DND-41 (cell line): Measurements from ENCODE around the gene EFNA2.

ENCODE experiments used
- ATAC-seq: fragments of 200-7000 bp; cut with Tn5 transposase; 3 replicates; pipeline ENCODE4 v1.9.1; 2021; ENCODE audit warnings: low read depth; ENCODE audit not compliant: insufficient read depth
- DNase-seq: peaks from one replicate; pipeline ENCODE4 v3.0.0-alpha.2; 2020
- H2AFZ ChIP-seq: 2 replicates; pipeline ENCODE4 v1.6.0; 2012; ENCODE audit warnings: low read depth, low read length
- H3K27ac ChIP-seq: 2 replicates; pipeline ENCODE4 v1.5.1; 2012; ENCODE audit warnings: low read length, inconsistent platforms
- H3K27me3 ChIP-seq: fragments of 200-600 bp; sonication (generic); 2 replicates; pipeline ENCODE4 v1.6.0; 2012; ENCODE audit warnings: low read length, mild to moderate bottlenecking, inconsistent platforms; ENCODE audit not compliant: insufficient read depth, poor library complexity
- H3K36me3 ChIP-seq: 2 replicates; pipeline ENCODE4 v1.5.1; 2012; ENCODE audit warnings: low read length, inconsistent platforms; ENCODE audit not compliant: insufficient read depth
- H3K4me1 ChIP-seq: 2 replicates; pipeline ENCODE4 v1.5.1; 2012; ENCODE audit warnings: mild to moderate bottlenecking, low read length; ENCODE audit not compliant: insufficient read depth
- H3K4me2 ChIP-seq: 2 replicates; pipeline ENCODE4 v1.6.0; 2012; ENCODE audit warnings: mild to moderate bottlenecking, moderate library complexity, low read length, inconsistent platforms; ENCODE audit not compliant: insufficient read depth
- H3K4me3 ChIP-seq, 2 experiments: fragments of 200-600 bp in 1 of 2; shearing (Covaris generic) in 1 of 2; 2 replicates each; pipeline ENCODE4 v1.5.1; 2012 to 2016; ENCODE audit warnings: inconsistent platforms in 2 of 2, low read length in 2 of 2, mild to moderate bottlenecking in 2 of 2, low read depth in 1 of 2, moderate library complexity in 1 of 2
- H3K79me2 ChIP-seq: 2 replicates; pipeline ENCODE4 v1.6.0; 2012; ENCODE audit warnings: low read length, inconsistent platforms; ENCODE audit not compliant: insufficient read depth
- H3K9ac ChIP-seq: 2 replicates; pipeline ENCODE4 v1.6.0; 2012; ENCODE audit warnings: low read depth, mild to moderate bottlenecking, inconsistent platforms, low read length, moderate library complexity
- H3K9me3 ChIP-seq: 2 replicates; pipeline ENCODE4 v1.5.1; 2012; ENCODE audit warnings: low read length, moderate library complexity, mild to moderate bottlenecking, inconsistent platforms; ENCODE audit not compliant: insufficient read depth, severe bottlenecking
- H4K20me1 ChIP-seq: 2 replicates; pipeline ENCODE4 v1.6.0; 2012; ENCODE audit warnings: low read length; ENCODE audit not compliant: insufficient read depth
- EZH2 ChIP-seq: IDR thresholded peaks from 3 replicates; pipeline ENCODE4 v1.6.1; 2012; ENCODE audit warnings: borderline replicate concordance, low read depth, mild to moderate bottlenecking, moderate library complexity, low read length, inconsistent platforms; ENCODE audit not compliant: severe bottlenecking
- TF ChIP-seq, protein P1 (sequence below): IDR thresholded peaks from 2 replicates; pipeline ENCODE4 v1.5.1; 2012; ENCODE audit warnings: borderline replicate concordance, low read length, moderate library complexity, mild to moderate bottlenecking; ENCODE audit not compliant: poor library complexity, severe bottlenecking; ENCODE audit errors: extremely low read depth

EFNA2 gene

DNA sequence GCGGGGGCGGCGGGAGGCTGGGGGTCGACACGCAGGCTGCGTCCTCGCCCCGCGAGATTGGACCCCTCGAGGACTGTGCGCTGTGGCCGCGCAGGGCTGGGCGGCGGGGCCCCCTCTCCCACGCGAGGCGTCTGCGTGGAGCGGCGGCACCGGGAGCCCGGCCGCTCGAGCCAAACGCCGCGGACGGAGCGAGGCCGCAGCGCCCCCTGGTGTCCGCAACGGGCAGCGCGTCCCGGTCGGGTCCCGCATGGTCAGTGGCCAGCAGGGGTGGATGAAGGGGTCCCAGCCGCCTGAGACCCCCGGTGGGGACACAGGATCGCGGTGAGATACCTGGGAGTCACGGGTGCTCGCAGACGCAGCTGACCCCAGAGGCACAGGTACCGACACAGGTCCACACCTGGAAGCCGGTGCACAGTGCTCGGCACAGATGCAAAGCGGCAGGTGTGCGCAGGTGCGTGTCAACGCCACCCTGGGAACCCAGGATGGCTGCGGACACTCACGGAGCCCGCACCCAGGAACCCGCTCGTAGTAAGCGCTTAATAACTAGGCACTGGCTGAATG lies 18.7 kb upstream of the EFNA2 start:
- peak overlapping the region; percentile 49; the same call in 1 of the 2 replicates for H2AFZ ChIP-seq
- no peak for ATAC-seq
- peaks cover 25% of the 10 kb centered on the region for H3K36me3 ChIP-seq
- peaks cover 4% of the 10 kb centered on the region for H3K27me3 ChIP-seq
- H3K9me3 ChIP-seq = no peaks in the 10 kb centered on the region
- peak overlapping the region; percentile 52 for H3K9ac ChIP-seq
- peaks cover 50% of the 10 kb centered on the region for H3K4me1 ChIP-seq
- peak overlapping the region in 1 of 2 experiments; percentile 51; a peak in 2 of 4 replicates for H3K4me3 ChIP-seq
- peaks cover 25% of the 10 kb centered on the region for H4K20me1 ChIP-seq
- TF ChIP-seq, protein P1, sequence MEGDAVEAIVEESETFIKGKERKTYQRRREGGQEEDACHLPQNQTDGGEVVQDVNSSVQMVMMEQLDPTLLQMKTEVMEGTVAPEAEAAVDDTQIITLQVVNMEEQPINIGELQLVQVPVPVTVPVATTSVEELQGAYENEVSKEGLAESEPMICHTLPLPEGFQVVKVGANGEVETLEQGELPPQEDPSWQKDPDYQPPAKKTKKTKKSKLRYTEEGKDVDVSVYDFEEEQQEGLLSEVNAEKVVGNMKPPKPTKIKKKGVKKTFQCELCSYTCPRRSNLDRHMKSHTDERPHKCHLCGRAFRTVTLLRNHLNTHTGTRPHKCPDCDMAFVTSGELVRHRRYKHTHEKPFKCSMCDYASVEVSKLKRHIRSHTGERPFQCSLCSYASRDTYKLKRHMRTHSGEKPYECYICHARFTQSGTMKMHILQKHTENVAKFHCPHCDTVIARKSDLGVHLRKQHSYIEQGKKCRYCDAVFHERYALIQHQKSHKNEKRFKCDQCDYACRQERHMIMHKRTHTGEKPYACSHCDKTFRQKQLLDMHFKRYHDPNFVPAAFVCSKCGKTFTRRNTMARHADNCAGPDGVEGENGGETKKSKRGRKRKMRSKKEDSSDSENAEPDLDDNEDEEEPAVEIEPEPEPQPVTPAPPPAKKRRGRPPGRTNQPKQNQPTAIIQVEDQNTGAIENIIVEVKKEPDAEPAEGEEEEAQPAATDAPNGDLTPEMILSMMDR = peak; percentile 93
- no peak for TF ChIP-seq EZH2
- peak overlapping the region; percentile 72 for H3K4me2 ChIP-seq
- peak; percentile 55 for DNase-seq
- peaks cover 28% of the 10 kb centered on the region for H3K79me2 ChIP-seq
- H3K27ac ChIP-seq = no peak overlapping the region

DNA sequence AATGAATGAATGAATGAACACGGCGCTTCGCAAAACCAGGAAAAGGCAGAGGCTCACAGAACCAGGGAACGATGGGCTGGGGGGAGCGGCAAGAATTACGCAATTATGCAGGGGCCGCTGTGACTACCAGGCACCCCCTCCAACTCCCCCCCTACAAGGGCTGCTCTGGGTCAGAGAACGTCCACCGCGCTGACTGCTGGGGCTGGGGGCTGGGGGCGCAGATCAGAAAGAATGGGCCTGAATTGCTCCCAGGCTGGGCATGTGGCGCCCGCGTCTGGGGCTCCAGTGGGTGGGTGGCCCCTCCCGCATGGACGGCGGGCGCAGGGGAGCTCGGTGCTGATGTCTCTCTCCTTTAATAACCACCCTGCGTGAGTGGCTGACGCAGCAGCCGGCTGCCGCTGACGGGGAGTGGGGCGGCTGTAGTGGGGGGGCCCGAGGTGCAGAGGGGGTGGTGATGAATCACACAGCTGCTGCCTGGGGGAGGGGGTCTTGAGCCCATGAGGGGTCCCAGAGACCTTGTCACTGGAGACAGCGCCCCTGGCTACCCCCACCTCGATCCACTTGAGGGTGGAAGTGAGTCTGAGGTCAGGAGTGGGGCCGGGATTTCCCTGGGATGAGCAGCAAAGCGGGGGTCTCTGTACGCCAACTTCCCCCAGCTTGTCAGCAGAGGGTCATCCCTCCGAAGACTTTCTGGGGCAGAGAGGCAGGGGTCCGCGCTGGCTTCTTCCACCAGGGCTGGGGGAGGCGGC lies 18.0 kb upstream of the EFNA2 start:
- Histone ChIP-seq H2AFZ (no peak overlapping the region), H3K4me3 (no peak overlapping the region; a peak in 1 of 4 replicates), H3K79me2 (peaks cover 35% of the 10 kb centered on the region), H3K36me3 (peaks cover 31% of the 10 kb centered on the region), H4K20me1 (peaks cover 31% of the 10 kb centered on the region), H3K27ac (no peak overlapping the region), H3K4me1 (peaks cover 53% of the 10 kb centered on the region), H3K9me3 (no peaks in the 10 kb centered on the region), H3K9ac (no peak overlapping the region), H3K27me3 (peaks cover 4% of the 10 kb centered on the region), H3K4me2 (peak overlapping the region; percentile 72)
- DNase-seq (no peak), ATAC-seq (no peak)
- TF ChIP-seq EZH2 = no peak
- TF ChIP-seq, protein P1 = no peak

DNA sequence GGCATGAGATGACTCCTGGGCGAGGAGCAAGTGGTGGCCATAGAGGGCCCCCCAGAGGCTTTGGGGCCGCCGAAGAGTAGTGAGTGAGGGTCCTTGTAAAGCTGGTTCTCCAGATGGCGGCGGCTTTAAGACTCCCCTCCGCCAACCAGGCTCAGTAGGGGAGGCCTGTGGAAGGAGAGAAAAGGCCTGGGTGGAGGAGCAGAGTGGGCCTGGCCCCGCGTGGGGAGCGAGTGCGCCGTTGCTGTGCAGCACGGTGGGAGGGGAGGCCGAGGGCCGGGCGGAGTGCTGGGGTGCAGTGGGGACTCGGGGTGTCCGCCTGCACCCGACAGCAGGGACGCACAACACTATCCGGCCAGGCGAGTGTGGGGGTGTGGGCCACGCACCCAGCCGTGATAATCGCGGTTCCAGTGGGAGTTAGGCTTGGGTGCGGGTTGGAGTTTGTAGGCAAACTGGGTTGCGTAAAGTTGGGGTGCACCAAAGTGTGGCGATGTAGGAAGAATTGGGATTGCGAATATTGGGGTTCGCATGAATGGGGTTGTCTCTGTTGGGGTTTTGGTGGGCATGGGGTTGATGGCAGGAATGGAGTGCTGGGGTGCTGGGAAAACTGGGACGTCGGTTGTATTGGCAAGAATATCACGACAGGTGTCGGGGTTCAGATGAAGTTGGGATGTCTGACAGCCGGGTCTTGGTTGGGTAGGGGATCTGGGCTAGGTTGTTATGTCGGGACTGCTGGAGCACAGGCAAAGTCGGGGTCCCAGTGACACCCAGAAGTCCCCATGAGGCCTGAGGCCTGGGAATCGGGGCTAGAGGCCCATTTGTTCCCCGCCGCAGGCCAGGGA lies 17.2 kb upstream of the EFNA2 start:
- H3K79me2 ChIP-seq = peaks cover 43% of the 10 kb centered on the region
- DNase-seq (no peak), ATAC-seq (no peak)
- peaks cover 39% of the 10 kb centered on the region for H3K36me3 ChIP-seq
- H3K27me3 ChIP-seq = peaks cover 4% of the 10 kb centered on the region
- no peaks in the 10 kb centered on the region for H3K9me3 ChIP-seq
- H4K20me1 ChIP-seq = peaks cover 39% of the 10 kb centered on the region
- H2AFZ ChIP-seq = peak overlapping the region; percentile 32; the same call in 1 of the 2 replicates
- peak overlapping the region; percentile 67 for H3K4me2 ChIP-seq
- H3K4me3 ChIP-seq = peak overlapping the region in 1 of 2 experiments; percentile 48; a peak in 2 of 4 replicates
- TF ChIP-seq, protein P1 = no peak
- TF ChIP-seq EZH2 = no peak
- H3K4me1 ChIP-seq = peaks cover 61% of the 10 kb centered on the region
- H3K27ac ChIP-seq = peak overlapping the region; percentile 54
- H3K9ac ChIP-seq = peak overlapping the region; percentile 90
